ENCODE measurements around the gene ANKRD27.
"Not testable (repeated sequence)": the region's sequence is repeated elsewhere in the genome, so short reads cannot be mapped to it uniquely, and the experiment has no call there.

The ANKRD27 gene

DNA sequence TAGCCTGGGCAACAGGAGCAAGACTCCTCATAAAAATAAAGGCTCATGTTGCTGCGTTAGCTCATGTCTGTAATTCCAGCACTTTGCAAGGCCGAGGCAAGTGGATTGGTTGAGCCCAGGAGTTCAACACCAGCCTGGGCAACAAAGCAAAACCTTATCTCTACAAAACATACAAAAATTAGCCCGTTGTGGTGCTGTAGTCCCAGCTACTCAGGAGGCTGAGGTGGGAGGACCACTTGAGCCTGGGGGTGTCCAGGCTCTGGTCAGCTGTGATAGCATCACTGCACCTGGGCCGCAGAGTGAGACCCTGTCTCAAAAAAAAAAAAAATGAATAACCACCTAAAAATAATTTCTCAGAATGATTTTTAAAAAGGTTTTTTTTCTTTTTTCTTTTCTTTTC is 12.7 kb upstream of the ANKRD27 start:
- no peak for DNase-seq

DNA sequence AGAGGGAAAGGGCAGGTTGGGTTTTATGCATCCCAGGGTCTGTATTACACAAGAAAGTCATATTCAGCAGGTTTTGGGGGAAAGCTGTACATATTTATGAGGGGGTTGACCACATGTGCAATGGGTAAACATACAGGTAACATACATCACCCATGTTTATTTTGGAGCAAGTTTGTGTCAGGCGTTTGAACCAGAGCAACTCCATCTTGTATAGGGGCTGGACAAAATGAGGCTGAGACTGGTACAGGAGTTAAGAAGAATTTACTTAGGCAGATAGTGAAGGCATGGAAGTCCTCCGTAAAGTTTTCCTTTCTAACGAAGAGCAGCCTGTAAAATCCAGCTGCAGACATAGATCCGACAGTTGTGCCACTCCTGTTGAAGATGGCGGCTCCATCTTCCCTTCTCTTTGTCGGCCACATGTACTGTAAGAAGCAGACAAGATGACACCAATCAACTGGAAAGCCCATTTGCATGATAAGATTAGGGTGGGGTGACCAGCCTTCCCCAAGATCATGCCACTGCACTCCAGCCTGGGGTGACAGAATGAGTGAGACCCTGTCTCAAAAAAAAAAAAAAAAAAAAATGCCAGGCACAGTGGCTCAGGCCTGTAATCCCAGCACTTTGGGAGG is 12.0 kb upstream of the ANKRD27 start:
- DNase-seq = no peak

DNA sequence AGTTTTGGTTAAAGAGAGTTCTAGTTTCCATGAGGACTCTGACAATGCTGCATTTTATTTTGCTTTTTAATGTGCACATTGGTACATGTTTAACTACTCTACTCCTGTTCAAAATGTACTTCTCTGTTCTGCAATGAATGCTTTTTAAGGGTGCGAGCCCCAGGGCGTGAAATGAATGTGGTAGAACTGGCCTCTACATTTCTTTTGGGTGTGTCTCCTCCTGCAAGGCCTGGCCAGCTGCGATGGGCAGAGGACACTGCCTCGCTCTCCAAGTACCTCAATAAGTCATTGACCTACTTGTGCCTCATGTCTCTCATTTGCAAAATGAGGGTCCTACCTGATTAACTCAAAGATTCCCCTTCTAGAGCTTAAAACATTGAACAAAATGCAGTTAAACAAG is 7.3 kb upstream of the ANKRD27 start:
- no peak for DNase-seq

DNA sequence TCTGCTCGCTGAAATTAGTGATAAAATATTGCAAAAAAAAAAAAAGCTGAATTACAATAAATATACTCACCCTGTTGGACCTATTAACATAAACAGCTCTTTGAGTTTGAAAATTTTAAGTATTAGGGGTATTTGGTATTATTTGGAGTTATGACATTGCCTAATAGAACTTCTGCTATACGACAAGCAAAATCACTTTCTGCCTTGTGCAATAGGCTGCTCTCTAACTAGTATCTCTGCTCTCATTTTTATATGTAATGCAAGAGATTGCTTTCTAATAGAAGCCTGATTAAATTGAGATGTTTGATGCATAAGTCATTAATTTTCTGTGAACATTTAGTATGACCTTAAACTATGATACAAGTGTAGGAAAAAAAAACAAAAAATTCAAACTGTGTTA is 6.0 kb upstream of the ANKRD27 start:
- no peak for DNase-seq

DNA sequence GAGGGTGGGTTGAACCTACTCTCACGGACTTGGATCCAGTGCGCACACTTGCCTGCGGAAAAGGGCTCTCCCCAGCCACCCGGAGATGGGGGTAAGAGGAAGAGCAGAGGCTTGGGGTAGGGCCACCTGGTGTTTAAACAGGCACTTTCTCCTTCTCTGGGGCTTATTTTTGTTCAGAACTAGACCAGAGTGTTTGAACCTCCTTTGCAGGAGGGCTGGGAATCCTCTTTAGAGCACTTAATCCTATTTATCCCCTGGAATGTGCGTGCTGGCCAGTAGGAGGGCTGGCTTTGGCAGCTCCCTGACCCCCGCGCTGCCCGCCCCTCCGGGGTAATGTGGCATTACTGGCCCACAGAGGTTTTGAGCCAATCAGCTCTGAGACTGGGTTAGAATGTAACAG is 2.7 kb upstream of the ANKRD27 start:
- DNase-seq = no peak

DNA sequence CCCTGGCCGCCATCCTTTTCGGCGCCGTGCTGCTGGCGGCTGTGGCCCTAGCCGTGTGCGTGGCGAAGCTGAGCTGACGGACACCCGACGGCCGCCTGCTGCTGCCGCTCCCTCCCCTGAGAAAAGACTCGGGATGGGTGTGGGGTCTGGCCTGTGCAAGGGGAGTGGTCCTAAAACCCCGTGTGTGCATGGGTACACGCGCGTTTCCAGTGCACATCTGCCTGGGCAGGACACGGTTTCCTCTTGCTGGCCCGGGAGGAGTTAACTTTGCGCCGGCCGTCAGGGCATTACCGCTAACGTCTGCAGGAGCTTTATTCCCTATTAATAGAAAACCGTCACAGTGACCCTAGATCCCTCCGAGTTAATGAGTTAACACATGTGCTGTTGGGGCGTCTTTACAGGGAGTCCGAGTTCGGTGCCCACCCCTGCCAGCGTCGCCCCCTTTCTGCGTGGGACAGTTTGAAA is 1.9 kb upstream of the ANKRD27 start:
- DNase-seq = no peak

DNA sequence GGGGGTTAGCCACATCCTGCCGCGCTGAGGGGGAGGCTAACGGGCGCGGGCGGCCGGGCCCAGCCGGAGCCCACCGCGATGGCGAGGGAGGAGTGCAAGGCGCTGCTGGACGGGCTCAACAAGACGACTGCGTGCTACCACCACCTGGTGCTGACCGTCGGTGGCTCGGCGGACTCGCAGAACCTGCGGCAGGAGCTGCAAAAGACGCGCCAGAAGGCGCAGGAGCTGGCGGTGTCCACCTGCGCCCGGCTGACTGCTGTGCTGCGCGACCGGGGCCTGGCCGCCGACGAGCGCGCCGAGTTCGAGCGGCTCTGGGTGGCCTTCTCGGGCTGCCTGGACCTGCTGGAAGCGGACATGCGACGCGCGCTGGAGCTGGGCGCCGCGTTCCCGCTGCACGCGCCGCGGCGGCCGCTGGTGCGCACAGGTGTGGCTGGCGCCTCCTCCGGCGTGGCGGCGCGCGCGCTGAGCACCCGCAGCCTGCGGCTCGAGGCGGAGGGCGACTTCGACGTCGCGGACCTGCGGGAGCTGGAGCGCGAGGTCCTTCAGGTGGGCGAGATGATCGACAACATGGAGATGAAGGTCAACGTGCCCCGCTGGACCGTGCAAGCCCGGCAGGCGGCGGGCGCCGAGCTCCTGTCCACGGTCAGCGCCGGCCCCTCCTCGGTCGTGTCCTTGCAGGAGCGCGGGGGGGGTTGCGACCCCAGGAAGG is 1.4 kb upstream of the ANKRD27 start:
- DNase-seq = no peak

DNA sequence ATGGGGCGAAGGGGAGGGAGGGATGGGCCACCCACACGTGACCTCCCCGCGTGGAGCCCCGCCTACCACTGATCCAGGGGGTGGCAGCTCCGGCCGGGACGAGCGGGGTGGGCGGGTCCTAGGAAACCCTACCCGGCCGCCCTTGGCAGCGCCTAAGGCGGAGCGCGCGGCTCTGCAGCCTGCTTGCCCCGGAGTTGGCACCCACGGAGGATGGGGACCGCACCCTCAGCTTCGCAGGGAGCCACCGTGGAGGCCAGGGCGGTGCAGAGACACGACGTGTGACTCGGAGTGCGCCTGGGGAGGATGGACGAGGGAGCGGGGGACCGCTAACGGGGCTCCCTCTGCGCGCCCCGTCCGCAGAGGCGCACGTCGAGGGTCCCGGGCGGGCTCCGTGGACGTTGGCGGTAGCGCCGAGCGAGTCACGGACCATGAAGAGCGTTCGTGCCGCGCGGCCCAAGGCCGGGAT is 773 bp upstream of the ANKRD27 start, which contains the start of gene RGS9BP:
Gene RGS9BP, plus strand, starts transcription at position 129 of the 466 bp plus-strand sequence. CDS start 416 bp downstream, outside the sequence.
- DNase-seq = peak; percentile 32

DNA sequence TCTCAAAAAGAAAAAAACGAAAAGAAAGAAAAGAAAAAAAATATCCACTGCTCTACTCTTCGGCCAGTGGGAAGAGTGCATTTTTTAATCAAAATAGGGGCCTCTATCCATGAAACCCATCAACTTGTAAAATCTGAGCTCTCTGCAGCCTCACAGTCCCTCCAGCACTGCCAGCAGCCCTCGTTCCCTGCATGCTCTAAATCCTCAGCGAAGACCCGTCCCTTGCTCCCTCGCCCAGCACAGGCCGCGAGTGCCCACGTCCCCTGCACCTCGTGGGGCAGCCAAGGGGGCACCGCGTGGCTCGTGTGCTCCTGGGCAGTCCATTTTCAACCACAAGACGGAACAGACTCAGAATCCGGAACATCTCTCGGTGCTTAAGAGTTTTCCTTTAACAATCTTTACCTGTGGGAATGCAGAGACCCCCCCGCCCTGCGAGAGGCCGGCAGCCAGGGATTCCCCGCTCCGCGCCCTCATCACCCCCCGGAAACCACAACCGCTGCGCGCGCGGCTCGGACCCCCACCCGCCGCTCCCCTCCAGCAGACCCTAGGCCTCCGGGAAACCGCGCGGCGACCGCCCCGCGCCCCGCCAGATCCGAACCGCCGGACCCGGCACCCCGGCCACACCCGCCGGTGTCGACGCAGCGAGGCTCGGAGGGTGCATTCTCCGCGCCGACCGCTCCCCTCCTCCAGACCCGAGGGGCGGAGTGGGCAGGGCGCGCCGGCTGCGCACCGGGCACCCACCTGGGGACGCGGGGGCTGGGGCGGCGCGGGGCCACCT is 638 bp downstream of the ANKRD27 start:
- no peak for DNase-seq

DNA sequence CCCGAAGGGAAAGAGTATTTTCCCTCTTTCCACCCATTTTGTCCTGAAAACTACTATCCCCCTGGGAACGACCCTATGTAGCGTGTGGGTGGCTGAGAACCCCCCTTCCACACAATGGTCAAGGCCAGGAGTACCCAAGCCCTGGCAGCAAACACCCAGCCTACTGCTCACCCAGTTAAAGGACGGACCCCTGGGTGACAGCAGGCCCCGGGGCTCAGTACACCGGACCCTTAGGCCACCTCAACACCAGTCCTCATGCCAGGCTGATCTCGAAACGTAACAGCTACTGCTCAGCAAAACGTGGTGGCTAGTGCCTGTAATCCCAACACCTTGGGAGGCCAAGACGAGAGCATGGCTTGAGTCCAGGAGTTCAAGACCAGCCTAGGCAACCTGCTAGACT is 1.4 kb downstream of the ANKRD27 start:
- DNase-seq = no peak

DNA sequence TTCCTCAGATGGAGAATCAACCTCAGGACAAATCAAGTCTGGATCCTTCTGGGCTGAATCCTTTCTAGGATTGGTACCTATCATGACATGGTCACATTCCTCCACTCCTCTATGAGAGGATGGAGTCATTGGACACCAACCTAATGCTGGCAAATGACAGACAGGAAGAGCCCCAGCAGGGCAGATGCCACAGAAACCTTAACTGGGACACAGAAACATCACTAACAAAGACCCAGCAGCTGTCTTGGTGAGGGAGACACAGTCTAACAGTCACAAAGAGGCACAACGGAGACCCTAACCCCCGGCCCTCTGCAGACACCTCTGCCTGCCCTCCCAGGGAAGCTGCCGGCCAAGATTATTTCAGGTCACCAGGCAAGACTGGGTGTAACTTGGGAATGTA is 2.1 kb downstream of the ANKRD27 start:
- no peak for DNase-seq

DNA sequence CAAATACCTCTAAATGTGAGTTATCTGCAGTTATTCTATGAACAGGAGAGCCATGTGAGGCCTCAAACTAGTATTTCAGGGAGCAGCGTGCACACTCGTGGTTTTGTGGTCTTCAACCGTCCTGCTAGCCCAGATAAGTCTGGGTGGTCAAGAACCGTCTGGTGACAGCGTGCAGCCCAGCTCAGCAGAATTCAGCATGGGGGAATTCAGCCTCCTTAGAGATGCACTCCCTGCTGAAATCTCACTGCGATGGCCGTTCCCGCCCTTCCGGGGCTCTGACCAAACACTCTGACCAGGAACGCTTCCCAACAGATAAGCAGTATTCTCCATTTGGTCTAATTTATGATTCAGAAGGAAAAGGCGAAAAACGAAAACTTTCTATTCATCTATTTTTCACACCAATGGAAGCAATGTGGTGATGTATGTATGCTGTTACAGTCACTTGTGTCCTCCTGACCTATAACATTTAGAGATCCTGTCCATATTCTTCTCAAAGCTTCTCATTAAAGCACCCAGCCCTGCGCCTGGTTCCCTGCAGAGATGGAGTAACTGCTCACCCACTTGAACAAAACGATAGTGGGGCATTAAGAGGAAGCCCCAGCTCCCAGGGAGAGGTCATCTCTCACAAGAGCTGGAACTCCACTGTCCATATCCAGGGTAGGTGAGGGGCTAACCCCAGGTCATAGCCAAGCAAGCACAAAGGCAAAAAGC is 2.9 kb downstream of the ANKRD27 start:
- DNase-seq = no peak

DNA sequence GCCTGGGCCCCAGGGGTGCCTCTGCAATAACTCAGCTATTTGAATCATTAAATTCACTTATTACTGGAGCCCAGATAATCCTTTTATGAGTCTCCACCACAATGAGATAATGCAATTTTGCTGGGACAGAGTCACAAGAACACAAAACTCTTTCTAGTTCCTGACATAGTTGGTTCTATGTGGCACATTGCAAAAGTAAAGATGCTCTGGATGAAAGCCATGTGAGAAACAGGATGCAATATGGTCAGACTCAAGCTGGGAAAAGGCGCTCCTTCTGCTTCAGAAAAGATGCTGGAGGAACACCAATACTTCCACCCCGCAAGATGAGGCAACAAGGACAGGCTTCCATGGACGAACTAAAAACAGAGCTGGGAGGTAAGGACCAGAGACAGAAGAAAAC is 5.7 kb downstream of the ANKRD27 start:
- no peak for DNase-seq

DNA sequence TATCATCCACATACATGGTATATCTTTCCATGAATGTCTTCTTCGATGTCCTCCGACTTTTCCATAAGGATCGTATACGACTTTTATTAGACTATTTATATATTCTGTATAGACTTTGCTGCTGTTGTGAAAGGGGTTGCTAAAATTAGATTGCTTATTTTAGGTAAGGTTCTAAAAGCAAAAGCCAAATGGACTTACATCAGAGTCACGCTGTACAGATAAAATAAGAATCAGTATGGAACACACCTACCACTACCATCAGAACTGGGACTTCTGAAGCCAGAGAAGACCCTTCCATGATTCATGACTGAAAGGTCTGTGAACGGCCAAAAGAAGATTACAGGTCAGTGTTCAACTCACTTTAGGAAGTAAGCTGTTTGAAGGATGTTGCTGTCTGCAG is 8.9 kb downstream of the ANKRD27 start:
- DNase-seq = no peak

DNA sequence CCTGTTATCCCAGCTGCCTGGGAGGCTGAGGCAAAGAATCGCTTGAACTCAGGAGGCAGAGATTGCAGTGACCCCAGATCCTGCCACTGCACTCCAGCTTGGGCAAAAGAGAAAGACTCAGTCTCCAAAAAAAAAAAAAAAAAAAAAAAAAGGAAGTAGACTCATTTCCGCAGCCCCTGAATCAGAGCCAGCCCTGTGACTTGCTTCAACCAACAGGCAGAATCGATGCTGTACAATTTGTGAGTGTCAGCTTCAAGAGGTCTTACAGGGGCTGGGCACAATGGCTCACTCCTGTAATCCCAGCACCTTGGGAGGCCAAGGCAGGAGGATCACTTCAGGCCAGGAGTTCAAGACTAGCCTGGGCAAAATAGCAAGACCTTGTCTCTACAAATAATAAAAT is 12.8 kb downstream of the ANKRD27 start:
- no peak for DNase-seq

DNA sequence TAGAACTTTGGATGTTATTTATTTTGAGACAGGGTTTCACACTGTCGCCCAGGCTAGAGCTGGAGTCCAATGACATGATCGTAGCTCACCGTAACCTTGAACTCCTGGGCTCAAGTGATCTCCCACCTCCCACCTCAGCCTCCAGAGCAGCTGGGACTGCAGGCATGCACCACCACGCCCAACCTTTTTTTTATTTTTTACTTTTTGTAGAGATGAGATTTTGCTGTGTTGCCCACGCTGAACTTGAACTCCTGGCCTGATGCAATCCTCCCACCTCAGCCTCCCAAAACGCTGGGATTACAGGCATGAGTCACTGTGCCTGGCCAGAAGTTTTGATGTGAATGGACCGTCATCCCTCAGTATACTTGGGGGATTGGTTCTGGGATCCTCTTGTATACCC is 13.7 kb downstream of the ANKRD27 start:
- DNase-seq = no peak

DNA sequence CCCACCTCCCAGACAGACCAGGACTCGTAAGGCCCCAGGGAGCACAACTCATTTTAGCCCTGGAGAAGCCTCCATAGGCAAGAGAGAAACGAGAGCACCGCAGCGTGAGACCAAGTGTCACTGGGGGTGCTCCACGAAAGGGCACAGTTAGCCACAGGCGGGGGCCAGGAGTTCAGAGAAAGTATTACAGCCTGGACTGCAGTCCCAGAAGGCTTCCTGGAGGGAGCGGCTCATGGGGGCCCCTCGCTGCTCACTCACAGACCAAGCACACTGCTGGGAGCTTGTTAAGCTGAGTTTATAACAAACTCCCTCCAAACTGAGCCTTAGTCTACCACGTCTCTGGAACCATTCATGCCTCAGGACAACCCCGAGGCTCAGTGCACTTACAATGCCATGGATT is 16.5 kb downstream of the ANKRD27 start:
- no peak for DNase-seq

DNA sequence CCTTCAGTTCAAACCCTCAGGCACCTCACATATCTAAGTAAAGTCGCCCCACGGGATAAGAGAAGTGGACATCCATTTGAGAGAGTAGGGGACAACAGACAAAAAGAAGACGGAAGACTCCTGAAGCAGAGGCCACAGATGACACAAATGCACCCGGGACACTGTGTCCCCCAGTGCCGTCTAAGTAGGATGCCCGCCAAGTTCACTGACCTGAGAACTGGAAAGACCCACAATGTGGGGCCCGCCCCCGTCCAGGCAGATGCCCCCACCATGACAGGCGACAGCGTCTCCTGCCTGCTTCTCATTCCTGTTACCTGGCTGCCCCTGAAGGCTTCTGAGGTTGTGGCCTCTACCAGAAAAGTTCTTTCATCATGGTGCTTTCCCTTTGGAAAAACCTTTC is 16.9 kb downstream of the ANKRD27 start:
- DNase-seq = no peak

DNA sequence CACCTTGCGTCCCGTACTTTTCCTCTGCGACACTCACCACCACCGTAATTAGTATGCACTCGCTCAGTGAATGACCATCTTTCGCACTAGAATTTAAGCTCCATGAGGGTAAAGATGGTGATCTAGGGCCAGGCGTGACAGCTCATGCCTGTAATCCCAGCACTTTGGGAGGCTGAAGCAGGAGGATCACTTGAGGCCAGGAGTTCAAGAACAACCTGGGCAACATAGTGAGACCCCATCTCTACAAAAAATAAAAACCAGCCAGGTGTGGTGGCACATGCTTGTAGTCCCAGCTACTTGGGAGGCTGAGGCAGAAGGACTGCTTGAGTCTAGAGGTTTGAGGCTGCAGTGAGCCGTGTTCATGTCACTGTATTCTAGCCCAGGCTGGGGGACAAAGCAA is 18.6 kb downstream of the ANKRD27 start:
- DNase-seq = not testable (repeated sequence)

DNA sequence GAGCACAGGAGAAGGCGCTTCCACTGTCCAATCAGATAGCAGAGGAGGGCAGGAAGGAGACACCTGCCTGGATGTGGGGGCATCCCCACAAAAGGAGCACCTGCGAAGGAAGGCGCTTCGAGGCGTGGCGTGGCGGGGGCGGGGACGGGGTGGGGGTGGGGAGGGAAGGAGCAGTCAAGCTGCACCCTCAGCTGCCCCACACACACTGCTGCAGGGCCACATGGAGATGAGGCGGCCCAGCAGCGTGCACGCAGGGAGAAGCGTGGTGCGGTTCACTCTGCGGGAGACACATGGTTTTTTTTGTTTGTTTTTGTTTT is 21.4 kb downstream of the ANKRD27 start:
- DNase-seq = no peak

DNA sequence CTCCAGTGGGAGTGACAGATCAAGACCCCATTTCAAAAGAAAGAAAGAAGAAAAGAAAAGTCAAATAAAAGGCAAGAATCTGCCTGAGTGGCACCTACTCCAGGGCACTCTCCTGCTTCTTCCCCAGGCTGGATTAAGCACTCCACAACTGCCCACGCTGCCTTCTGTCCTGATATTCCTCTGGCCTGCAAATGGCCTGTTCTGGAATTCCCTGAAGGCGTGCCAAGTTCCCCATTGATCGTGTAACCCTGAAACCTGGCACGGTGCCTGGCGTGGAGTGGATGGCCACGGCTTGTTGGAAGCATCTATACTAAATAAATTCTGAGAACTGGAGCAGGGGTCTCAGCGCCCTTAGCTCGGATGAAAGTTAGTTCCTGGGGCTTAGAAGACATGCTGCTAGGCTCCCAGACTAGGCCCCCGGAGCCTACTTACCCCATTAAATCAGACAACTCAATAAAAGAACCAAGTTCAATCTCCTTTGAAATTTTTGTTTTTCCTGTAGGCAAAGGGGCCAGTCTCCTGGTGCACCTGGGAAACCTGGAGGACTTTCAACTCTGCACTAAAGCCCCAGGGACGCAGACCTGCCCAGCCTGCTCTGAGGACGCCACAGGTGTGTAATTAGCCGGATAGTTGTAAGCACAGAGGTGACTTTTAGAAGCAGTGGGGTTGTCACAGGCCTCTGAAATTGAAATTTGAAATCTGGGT is 21.9 kb downstream of the ANKRD27 start:
- DNase-seq = no peak

DNA sequence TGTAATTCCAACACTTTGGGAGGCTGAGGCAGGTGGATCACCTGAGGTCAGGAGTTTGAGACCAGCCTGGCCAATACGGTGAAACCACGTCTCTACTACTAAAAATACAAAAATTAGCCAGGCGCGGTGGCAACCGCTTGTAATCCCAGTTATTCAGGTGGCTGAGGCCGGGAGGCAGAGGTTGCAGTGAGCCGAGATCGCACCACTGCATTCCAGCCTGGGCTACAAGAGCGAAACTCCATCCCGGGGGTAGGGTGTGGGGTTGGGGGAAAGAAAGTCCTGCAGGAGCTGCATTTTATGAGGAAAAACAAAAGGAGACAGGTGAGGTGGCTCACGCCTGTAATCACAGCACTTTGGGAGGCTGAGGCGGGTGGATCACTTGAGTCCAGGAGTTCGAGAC is 22.6 kb downstream of the ANKRD27 start:
- not testable (repeated sequence) for DNase-seq

DNA sequence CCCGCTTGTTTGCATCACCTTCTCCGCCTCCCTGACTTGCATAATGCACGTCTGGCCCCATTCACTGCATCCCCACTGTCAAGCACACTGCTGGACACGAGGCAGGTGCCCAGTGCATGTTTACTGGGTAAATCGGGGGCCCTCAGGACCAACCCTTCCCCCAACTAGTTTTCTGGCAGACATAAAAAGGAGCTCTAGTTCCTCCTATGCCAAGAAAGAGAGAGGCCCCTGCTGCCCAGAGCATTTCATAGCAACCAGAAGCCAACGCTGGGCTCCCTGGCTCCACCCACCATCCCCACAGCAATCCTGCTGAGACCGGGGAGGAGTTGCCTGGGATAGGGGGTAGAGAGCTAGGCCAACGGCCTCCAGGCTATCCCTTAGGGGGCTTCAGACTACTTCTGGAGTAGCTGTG is 23.2 kb downstream of the ANKRD27 start:
- DNase-seq = no peak
